ENCODE data around the gene VRTN.
"Not testable (repeated sequence)": the region's sequence is repeated elsewhere in the genome, so short reads cannot be mapped to it uniquely, and the experiment has no call there.

Gene VRTN

GRCh38 chr14:74324931-74325361, 23.3 kb upstream of the VRTN start:
- H3K9me3 ChIP-seq (ENCODE audit: low read length): no peaks in the 10 kb centered on the region
- no peak overlapping the region for H3K27ac ChIP-seq (ENCODE audit: low read depth, low read length)
- H3K27me3 ChIP-seq (ENCODE audit: control insufficient read depth in 1 of 2, insufficient read depth in 2 of 2, low read length in 2 of 2): no peaks in the 10 kb centered on the region
- H3K4me3 ChIP-seq (ENCODE audit: low read depth in 1 of 2, low read length in 2 of 2): no peak overlapping the region
- H3K4me1 ChIP-seq (ENCODE audit: insufficient read depth, low read length): no peaks in the 10 kb centered on the region
- H3K36me3 ChIP-seq (ENCODE audit: insufficient read depth, low read length): no peaks in the 10 kb centered on the region
- no peak overlapping the region for H3K9ac ChIP-seq (ENCODE audit: low read length)

DNA sequence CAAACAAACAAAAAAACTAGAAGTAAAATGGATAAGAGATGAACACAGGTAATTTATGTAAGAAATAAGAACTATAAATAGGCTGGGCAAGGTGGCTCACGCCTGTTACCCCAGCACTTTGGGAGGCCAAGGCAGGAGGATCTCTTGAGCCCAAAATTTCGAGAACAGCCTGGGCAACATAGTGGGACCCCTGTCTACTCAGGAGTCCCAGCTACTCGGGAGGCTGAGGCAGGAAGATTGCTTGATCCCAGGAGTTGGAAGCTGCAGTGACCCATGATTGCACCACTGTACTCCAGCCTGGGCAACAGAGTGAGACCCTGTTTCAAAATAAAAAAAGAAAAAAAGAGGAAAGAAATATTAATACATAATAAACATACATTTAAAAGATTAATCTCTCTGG, 22.8 kb upstream of the VRTN start:
- no peak overlapping the region for H3K4me3 ChIP-seq (ENCODE audit: low read depth in 1 of 2, low read length in 2 of 2)
- H3K27me3 ChIP-seq (ENCODE audit: control insufficient read depth in 1 of 2, insufficient read depth in 2 of 2, low read length in 2 of 2): no peaks in the 10 kb centered on the region
- no peak overlapping the region for H3K9ac ChIP-seq (ENCODE audit: low read length)
- H3K9me3 ChIP-seq (ENCODE audit: low read length): no peaks in the 10 kb centered on the region
- no peaks in the 10 kb centered on the region for H3K4me1 ChIP-seq (ENCODE audit: insufficient read depth, low read length)
- H3K36me3 ChIP-seq (ENCODE audit: insufficient read depth, low read length): no peaks in the 10 kb centered on the region
- no peak overlapping the region for H3K27ac ChIP-seq (ENCODE audit: low read depth, low read length)

DNA sequence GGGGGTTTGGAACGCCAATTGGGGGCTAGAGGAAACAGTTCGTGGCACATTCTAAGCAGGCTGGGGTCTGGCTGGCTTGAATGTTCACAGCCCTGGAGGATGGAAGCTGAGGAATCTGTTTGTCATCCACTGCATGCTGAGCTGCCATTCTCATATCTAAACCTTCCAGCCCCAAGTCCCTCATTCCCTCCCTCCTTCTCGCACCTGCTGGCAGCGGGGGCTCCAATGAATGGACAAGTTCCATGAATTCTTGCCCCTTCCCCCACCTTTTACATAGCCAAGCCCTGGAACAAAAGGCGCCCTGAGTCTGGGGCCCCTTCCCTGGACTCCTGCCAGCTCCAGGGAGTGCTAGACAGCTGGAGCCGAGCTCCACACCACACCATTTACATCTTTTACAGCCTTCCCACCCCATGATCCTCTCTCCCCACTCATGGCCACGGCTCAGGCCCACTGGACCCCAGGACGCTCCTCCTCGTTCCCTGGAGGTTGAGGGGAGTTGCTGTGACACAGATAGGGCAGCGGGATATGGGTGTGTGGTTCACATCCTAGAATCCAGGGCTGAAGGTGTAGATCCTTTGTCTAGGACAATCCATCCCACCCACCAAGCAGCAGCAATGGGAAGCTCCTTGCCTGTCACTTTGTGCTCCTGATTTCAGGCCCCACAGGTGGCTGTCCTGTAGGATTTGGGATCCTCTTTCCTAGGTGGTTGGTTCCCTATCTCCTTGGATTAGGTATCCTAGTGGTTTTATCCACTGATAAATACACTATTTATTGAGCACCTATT, 21.7 kb upstream of the VRTN start:
- H3K27me3 ChIP-seq (ENCODE audit: control insufficient read depth in 1 of 2, insufficient read depth in 2 of 2, low read length in 2 of 2): no peaks in the 10 kb centered on the region
- H3K4me1 ChIP-seq (ENCODE audit: insufficient read depth, low read length): no peaks in the 10 kb centered on the region
- H3K9me3 ChIP-seq (ENCODE audit: low read length): no peaks in the 10 kb centered on the region
- H3K9ac ChIP-seq (ENCODE audit: low read length): no peak overlapping the region
- no peak overlapping the region for H3K27ac ChIP-seq (ENCODE audit: low read depth, low read length)
- no peaks in the 10 kb centered on the region for H3K36me3 ChIP-seq (ENCODE audit: insufficient read depth, low read length)
- H3K4me3 ChIP-seq (ENCODE audit: low read depth in 1 of 2, low read length in 2 of 2): no peak overlapping the region

GRCh38 chr14:74329950-74330552, 18.2 kb upstream of the VRTN start:
- not testable (repeated sequence) for H3K36me3 ChIP-seq (ENCODE audit: insufficient read depth, low read length); H3K9me3 ChIP-seq (ENCODE audit: low read length); H3K27ac ChIP-seq (ENCODE audit: low read depth, low read length)

DNA sequence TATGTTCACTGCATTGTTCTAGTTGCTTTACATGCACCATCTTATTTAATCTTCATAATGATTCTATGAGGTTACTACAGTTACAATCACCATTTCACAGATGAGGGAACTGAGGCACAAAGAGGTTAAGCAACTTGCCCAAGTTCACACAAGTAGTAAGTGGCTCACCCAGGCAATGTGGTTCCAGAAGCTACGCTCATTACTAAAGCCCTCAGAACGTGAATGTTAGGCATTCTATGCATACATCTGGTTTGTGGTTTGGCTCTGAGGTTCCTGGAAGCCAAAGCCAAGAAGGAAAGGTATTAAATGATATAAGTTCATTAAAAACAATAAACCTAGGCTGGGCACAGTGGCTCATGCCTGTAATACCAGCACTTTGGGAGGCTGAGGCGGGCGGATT, 14.4 kb upstream of the VRTN start:
- Histone ChIP-seq H3K4me3 (ENCODE audit: low read depth in 1 of 2, low read length in 2 of 2) (no peak overlapping the region), H3K9ac (ENCODE audit: low read length) (no peak overlapping the region), H3K27ac (ENCODE audit: low read depth, low read length) (no peak overlapping the region), H3K4me1 (ENCODE audit: insufficient read depth, low read length) (no peaks in the 10 kb centered on the region), H3K36me3 (ENCODE audit: insufficient read depth, low read length) (no peaks in the 10 kb centered on the region), H3K27me3 (ENCODE audit: control insufficient read depth in 1 of 2, insufficient read depth in 2 of 2, low read length in 2 of 2) (no peaks in the 10 kb centered on the region), H3K9me3 (ENCODE audit: low read length) (no peaks in the 10 kb centered on the region)

More at GRCh38 chr14:74329950-74330552, 18.2 kb upstream of the VRTN start:
- H3K27me3 ChIP-seq (ENCODE audit: control insufficient read depth in 1 of 2, insufficient read depth in 2 of 2, low read length in 2 of 2); H3K4me1 ChIP-seq (ENCODE audit: insufficient read depth, low read length); H3K9ac ChIP-seq (ENCODE audit: low read length); H3K4me3 ChIP-seq (ENCODE audit: low read depth in 1 of 2, low read length in 2 of 2): not testable (repeated sequence)

- H3K27ac ChIP-seq (ENCODE audit: low read depth, low read length): no peak overlapping the region
- no peak overlapping the region for H3K4me3 ChIP-seq (ENCODE audit: low read depth in 1 of 2, low read length in 2 of 2)
- no peaks in the 10 kb centered on the region for H3K36me3 ChIP-seq (ENCODE audit: insufficient read depth, low read length)
- H3K9ac ChIP-seq (ENCODE audit: low read length): no peak overlapping the region
- H3K27me3 ChIP-seq (ENCODE audit: control insufficient read depth in 1 of 2, insufficient read depth in 2 of 2, low read length in 2 of 2): peaks cover 0 to 12% of the 10 kb centered on the region in 2 donors
- no peaks in the 10 kb centered on the region for H3K9me3 ChIP-seq (ENCODE audit: low read length)
- no peaks in the 10 kb centered on the region for H3K4me1 ChIP-seq (ENCODE audit: insufficient read depth, low read length)
Observed at GRCh38 chr14:74346341-74346740, 1.9 kb upstream of the VRTN start.

GRCh38 chr14:74347097-74347794, 1.0 kb upstream of the VRTN start:
- Histone ChIP-seq H3K9ac (ENCODE audit: low read length) (no peak overlapping the region), H3K27ac (ENCODE audit: low read depth, low read length) (no peak overlapping the region), H3K4me3 (ENCODE audit: low read depth in 1 of 2, low read length in 2 of 2) (no peak overlapping the region), H3K36me3 (ENCODE audit: insufficient read depth, low read length) (no peaks in the 10 kb centered on the region), H3K9me3 (ENCODE audit: low read length) (no peaks in the 10 kb centered on the region), H3K27me3 (ENCODE audit: control insufficient read depth in 1 of 2, insufficient read depth in 2 of 2, low read length in 2 of 2) (peaks cover 0 to 12% of the 10 kb centered on the region in 2 donors), H3K4me1 (ENCODE audit: insufficient read depth, low read length) (no peaks in the 10 kb centered on the region)

DNA sequence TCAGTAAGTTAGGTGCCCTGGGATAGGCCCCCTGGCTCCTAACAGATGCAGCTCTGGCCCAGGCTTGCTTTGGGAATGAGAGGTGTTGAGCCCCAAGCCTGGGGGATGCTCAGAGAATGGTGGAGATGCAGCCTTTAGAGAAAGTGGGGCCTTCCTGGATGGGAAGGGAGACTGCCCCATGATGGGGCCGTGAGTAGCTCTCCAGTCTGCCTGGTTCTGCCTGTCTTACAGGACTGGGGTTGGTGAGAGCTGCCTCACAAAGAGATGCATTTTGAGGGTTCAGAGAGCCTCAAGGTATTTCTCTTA, 523 bp upstream of the VRTN start:
- Histone ChIP-seq H3K36me3 (ENCODE audit: insufficient read depth, low read length) (no peaks in the 10 kb centered on the region), H3K9ac (ENCODE audit: low read length) (no peak overlapping the region), H3K27me3 (ENCODE audit: control insufficient read depth in 1 of 2, insufficient read depth in 2 of 2, low read length in 2 of 2) (peaks cover 0 to 12% of the 10 kb centered on the region in 2 donors), H3K27ac (ENCODE audit: low read depth, low read length) (no peak overlapping the region), H3K4me1 (ENCODE audit: insufficient read depth, low read length) (no peaks in the 10 kb centered on the region), H3K4me3 (ENCODE audit: low read depth in 1 of 2, low read length in 2 of 2) (no peak overlapping the region), H3K9me3 (ENCODE audit: low read length) (no peaks in the 10 kb centered on the region)

- H3K4me3 ChIP-seq (ENCODE audit: low read depth in 1 of 2, low read length in 2 of 2): no peak overlapping the region
- peaks cover 0 to 12% of the 10 kb centered on the region in 2 donors for H3K27me3 ChIP-seq (ENCODE audit: control insufficient read depth in 1 of 2, insufficient read depth in 2 of 2, low read length in 2 of 2)
- no peaks in the 10 kb centered on the region for H3K9me3 ChIP-seq (ENCODE audit: low read length)
Observed at GRCh38 chr14:74348735-74349463, 628 bp downstream of the VRTN start.

DNA sequence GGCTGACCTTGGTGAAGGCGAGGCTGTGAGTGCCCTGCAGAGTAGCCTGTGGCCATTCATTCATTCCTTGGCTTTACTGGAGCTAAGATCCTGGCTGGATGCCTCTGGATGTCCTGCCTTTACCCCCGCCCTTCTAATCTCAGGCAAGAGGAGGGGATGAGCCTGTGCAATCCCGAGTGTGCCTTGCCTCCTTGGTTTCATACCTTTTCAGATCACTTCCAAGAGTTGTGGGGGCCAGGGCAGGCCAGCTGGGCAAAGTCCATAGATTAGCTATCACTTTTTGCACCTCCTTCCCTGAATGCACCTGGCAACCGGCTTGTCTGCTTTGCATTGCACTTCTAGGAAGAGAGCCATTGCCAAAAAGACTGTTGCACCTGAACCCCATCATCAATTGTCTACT, 1.5 kb downstream of the VRTN start:
- Histone ChIP-seq H3K27ac (ENCODE audit: low read depth, low read length) (no peak overlapping the region), H3K4me1 (ENCODE audit: insufficient read depth, low read length) (no peaks in the 10 kb centered on the region), H3K9ac (ENCODE audit: low read length) (no peak overlapping the region), H3K4me3 (ENCODE audit: low read depth in 1 of 2, low read length in 2 of 2) (no peak overlapping the region), H3K36me3 (ENCODE audit: insufficient read depth, low read length) (no peaks in the 10 kb centered on the region), H3K9me3 (ENCODE audit: low read length) (no peaks in the 10 kb centered on the region), H3K27me3 (ENCODE audit: control insufficient read depth in 1 of 2, insufficient read depth in 2 of 2, low read length in 2 of 2) (peaks cover 0 to 12% of the 10 kb centered on the region in 2 donors)

More at GRCh38 chr14:74348735-74349463, 628 bp downstream of the VRTN start:
- H3K4me1 ChIP-seq (ENCODE audit: insufficient read depth, low read length): no peaks in the 10 kb centered on the region
- H3K9ac ChIP-seq (ENCODE audit: low read length): no peak overlapping the region
- no peaks in the 10 kb centered on the region for H3K36me3 ChIP-seq (ENCODE audit: insufficient read depth, low read length)
- no peak overlapping the region for H3K27ac ChIP-seq (ENCODE audit: low read depth, low read length)

- Histone ChIP-seq H3K9ac (ENCODE audit: low read length) (no peak overlapping the region), H3K36me3 (ENCODE audit: insufficient read depth, low read length) (no peaks in the 10 kb centered on the region), H3K27me3 (ENCODE audit: control insufficient read depth in 1 of 2, insufficient read depth in 2 of 2, low read length in 2 of 2) (peaks cover 0 to 12% of the 10 kb centered on the region in 2 donors), H3K4me1 (ENCODE audit: insufficient read depth, low read length) (no peaks in the 10 kb centered on the region), H3K27ac (ENCODE audit: low read depth, low read length) (no peak overlapping the region), H3K4me3 (ENCODE audit: low read depth in 1 of 2, low read length in 2 of 2) (no peak overlapping the region), H3K9me3 (ENCODE audit: low read length) (no peaks in the 10 kb centered on the region)
Observed at GRCh38 chr14:74350211-74350927, 2.1 kb downstream of the VRTN start.
